Caco-2 (cell line): ENCODE measurements around the gene COL4A6. TPM values are rescaled to one million over a fixed set of nuclear protein-coding genes. Genes with fewer than 3 reads are reported as not detected.

Source experiments
- BruUV-seq: library from RNA; stranded (reverse); fragments of 400-500 nt; replicated peaks from 2 replicates; lab custom pipeline; 2021; lab: Mats Ljungman, UMichigan
- CTCF ChIA-PET: fragments of 300-600 bp; sonication (Branson Sonifier 250); formaldehyde crosslinking; loops from one replicate; lab custom pipeline; 2022; ENCODE audit warnings: antibody characterized with exemption; lab: Charles Lee
- POLR2A ChIA-PET: fragments of 300-600 bp; sonication (Branson Sonifier 250); formaldehyde crosslinking; loops from one replicate; lab custom pipeline; 2022; ENCODE audit warnings: antibody characterized with exemption; lab: Charles Lee
- DNase-seq, 2 experiments: peaks; one replicate each; pipeline versions ENCODE4 v3.0.0 to v3.0.0-alpha.2; 2020 to 2022
- H3K27me3 ChIP-seq: replicated peaks from 2 replicates; pipeline ENCODE4 v1.6.0; 2011; ENCODE audit warnings: low read length; ENCODE audit not compliant: control insufficient read depth, insufficient read depth
- H3K36me3 ChIP-seq: 2 replicates; pipeline ENCODE4 v1.5.1; 2011; ENCODE audit warnings: low read length; ENCODE audit not compliant: control insufficient read depth, insufficient read depth
- H3K4me1 ChIP-seq: fragments of 250-450 bp; sonication (Bioruptor Pico); 2 replicates; pipeline ENCODE4 v1.5.1; 2020; ENCODE audit warnings: mild to moderate bottlenecking
- H3K4me3 ChIP-seq: 2 replicates; pipeline ENCODE4 v1.5.1; 2011; ENCODE audit warnings: low read depth, mild to moderate bottlenecking, control low read depth, low read length
- H3K9me3 ChIP-seq: fragments of 250-450 bp; sonication (Bioruptor Pico); 2 replicates; pipeline ENCODE4 v1.5.1; 2020; ENCODE audit warnings: mild to moderate bottlenecking, moderate library complexity
- H3K27ac Mint-ChIP-seq: one replicate; pipeline ENCODE4 v1.8.0; 2022; ENCODE audit warnings: mixed read lengths; ENCODE audit not compliant: unreplicated experiment
- H3K27me3 Mint-ChIP-seq: one replicate; pipeline ENCODE4 v1.8.0; 2022; ENCODE audit warnings: mixed read lengths; ENCODE audit not compliant: insufficient read depth, unreplicated experiment
- H3K36me3 Mint-ChIP-seq: one replicate; pipeline ENCODE4 v1.8.0; 2022; ENCODE audit warnings: mild to moderate bottlenecking, mixed read lengths; ENCODE audit not compliant: insufficient read depth, unreplicated experiment
- H3K4me1 Mint-ChIP-seq: one replicate; pipeline ENCODE4 v1.8.0; 2022; ENCODE audit warnings: low read depth, mixed read lengths; ENCODE audit not compliant: unreplicated experiment
- H3K4me3 Mint-ChIP-seq: one replicate; pipeline ENCODE4 v1.8.0; 2022; ENCODE audit warnings: mild to moderate bottlenecking, moderate library complexity, mixed read lengths; ENCODE audit not compliant: unreplicated experiment
- H3K9me3 Mint-ChIP-seq: one replicate; pipeline ENCODE4 v1.8.0; 2022; ENCODE audit warnings: mixed read lengths; ENCODE audit not compliant: unreplicated experiment
- intact Hi-C: fragments of 100-400 bp; cut with micrococcal nuclease; formaldehyde crosslinking; loops from one replicate; pipeline ENCODE4 v1.10.0; 2022; ENCODE audit not compliant: unreplicated experiment
- total RNA-seq: library from RNA; stranded (reverse); gene quantifications from 2 replicates; pipeline ENCODE4 v1.2.3, GENCODE V29; 2022
- TF ChIP-seq, protein P1 (sequence below), 2 experiments: fragments of 200-600 bp in 1 of 2; IDR thresholded peaks; 1 replicate in 1 of 2; 2 replicates in 1 of 2; pipeline versions ENCODE4 v1.5.1 to v1.8.0; 2011 to 2022; ENCODE audit warnings: antibody characterized with exemption in 1 of 2, control low read depth in 1 of 2, inconsistent platforms in 1 of 2, low read depth in 1 of 2, low read length in 1 of 2, mild to moderate bottlenecking in 1 of 2, moderate library complexity in 1 of 2; ENCODE audit not compliant: insufficient read depth in 1 of 2, severe bottlenecking in 1 of 2, unreplicated experiment in 1 of 2

Gene COL4A6
- total RNA-seq, 1 experiment from 2014 or later = 16.0 TPM

DNA sequence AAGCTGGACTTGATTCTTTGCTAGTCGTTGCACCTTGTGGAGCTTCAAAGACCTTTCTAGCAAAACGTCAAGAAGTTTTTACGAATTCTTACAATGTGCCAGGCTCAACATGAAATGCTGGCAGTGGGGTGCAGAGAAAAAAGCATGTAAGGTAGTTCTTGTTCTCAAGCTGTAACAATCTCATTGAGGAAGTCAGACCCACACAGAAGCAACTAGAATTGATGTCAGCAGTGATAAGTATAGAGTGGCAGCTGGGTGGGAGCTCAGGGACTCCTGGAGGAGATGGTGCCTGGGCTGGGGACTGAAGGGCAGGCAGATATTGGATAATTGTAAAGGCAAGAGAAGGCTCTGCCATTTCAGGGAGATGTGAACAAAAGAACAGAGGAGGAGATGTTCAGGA, 264.3 kb downstream of the COL4A6 start:
- no peaks in the 10 kb centered on the region for H3K9me3 Mint-ChIP-seq
- no peak for DNase-seq
- intact Hi-C loops = no loop called here
- CTCF ChIA-PET = no interaction called here
- H3K36me3 Mint-ChIP-seq = peaks cover 6% of the 10 kb centered on the region
- Histone ChIP-seq H3K4me1 (no peaks in the 10 kb centered on the region), H3K36me3 (no peaks in the 10 kb centered on the region), H3K4me3 (no peak overlapping the region), H3K27me3 (no peaks in the 10 kb centered on the region), H3K9me3 (no peaks in the 10 kb centered on the region)
- POLR2A ChIA-PET = no interaction called here
- no peak overlapping the region for H3K27ac Mint-ChIP-seq
- H3K4me1 Mint-ChIP-seq = no peaks in the 10 kb centered on the region
- H3K4me3 Mint-ChIP-seq = no peak overlapping the region
- TF ChIP-seq, protein P1, sequence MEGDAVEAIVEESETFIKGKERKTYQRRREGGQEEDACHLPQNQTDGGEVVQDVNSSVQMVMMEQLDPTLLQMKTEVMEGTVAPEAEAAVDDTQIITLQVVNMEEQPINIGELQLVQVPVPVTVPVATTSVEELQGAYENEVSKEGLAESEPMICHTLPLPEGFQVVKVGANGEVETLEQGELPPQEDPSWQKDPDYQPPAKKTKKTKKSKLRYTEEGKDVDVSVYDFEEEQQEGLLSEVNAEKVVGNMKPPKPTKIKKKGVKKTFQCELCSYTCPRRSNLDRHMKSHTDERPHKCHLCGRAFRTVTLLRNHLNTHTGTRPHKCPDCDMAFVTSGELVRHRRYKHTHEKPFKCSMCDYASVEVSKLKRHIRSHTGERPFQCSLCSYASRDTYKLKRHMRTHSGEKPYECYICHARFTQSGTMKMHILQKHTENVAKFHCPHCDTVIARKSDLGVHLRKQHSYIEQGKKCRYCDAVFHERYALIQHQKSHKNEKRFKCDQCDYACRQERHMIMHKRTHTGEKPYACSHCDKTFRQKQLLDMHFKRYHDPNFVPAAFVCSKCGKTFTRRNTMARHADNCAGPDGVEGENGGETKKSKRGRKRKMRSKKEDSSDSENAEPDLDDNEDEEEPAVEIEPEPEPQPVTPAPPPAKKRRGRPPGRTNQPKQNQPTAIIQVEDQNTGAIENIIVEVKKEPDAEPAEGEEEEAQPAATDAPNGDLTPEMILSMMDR (IDR thresholded peaks at IDR 0.05; ENCODE audit: insufficient read depth in 1 of 2, low read depth in 1 of 2, low read length in 1 of 2, severe bottlenecking in 1 of 2, unreplicated experiment in 1 of 2) = no peak
- BruUV-seq = no TSS peak
- H3K27me3 Mint-ChIP-seq = no peaks in the 10 kb centered on the region

- intact Hi-C loops = no loop called here
- Histone ChIP-seq H3K36me3 (no peaks in the 10 kb centered on the region), H3K27me3 (no peaks in the 10 kb centered on the region), H3K4me3 (no peak overlapping the region), H3K9me3 (no peaks in the 10 kb centered on the region), H3K4me1 (no peaks in the 10 kb centered on the region)
- Mint-ChIP-seq H3K4me1 (no peaks in the 10 kb centered on the region), H3K4me3 (no peak overlapping the region), H3K9me3 (no peaks in the 10 kb centered on the region), H3K36me3 (no peaks in the 10 kb centered on the region), H3K27ac (no peak overlapping the region), H3K27me3 (no peaks in the 10 kb centered on the region)
- no TSS peak for BruUV-seq
- POLR2A ChIA-PET = no interaction called here
- DNase-seq = no peak
- CTCF ChIA-PET = no interaction called here
- TF ChIP-seq, protein P1 (IDR thresholded peaks at IDR 0.05; ENCODE audit: insufficient read depth in 1 of 2, low read depth in 1 of 2, low read length in 1 of 2, severe bottlenecking in 1 of 2, unreplicated experiment in 1 of 2) = no peak
These were observed 266.6 kb downstream of the COL4A6 start for GRCh38 chrX:108171671-108172070.

DNA sequence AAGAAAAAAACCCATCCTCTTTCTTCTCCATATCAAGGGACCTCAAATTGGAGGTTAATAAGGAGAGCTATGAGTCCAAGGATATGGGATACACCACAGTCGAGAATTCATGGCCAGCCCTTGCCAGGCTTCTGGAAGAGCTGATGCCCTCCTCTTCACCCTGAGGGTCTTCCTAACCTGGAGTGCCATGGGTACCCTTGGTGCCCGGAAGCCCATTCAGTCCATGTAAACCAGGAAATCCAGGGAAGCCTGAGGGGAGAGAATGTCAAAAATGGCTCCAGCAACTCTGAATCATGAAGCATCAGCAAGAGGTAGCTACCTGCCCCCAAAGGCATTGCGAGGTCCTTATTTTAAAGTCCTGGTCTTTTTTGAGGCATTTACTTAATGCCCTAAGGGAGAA, 268.5 kb downstream of the COL4A6 start:
- no peaks in the 10 kb centered on the region for H3K27me3 Mint-ChIP-seq
- H3K36me3 ChIP-seq = no peaks in the 10 kb centered on the region
- BruUV-seq = no TSS peak
- DNase-seq = no peak
- H3K9me3 Mint-ChIP-seq = no peaks in the 10 kb centered on the region
- POLR2A ChIA-PET = no interaction called here
- H3K4me3 ChIP-seq = no peak overlapping the region
- H3K4me3 Mint-ChIP-seq = no peak overlapping the region
- H3K27ac Mint-ChIP-seq = no peak overlapping the region
- H3K36me3 Mint-ChIP-seq = no peaks in the 10 kb centered on the region
- no peaks in the 10 kb centered on the region for H3K4me1 Mint-ChIP-seq
- CTCF ChIA-PET = no interaction called here
- no peaks in the 10 kb centered on the region for H3K27me3 ChIP-seq
- no peaks in the 10 kb centered on the region for H3K4me1 ChIP-seq
- H3K9me3 ChIP-seq = no peaks in the 10 kb centered on the region
- intact Hi-C loops = no loop called here
- TF ChIP-seq, protein P1 (IDR thresholded peaks at IDR 0.05; ENCODE audit: insufficient read depth in 1 of 2, low read depth in 1 of 2, low read length in 1 of 2, severe bottlenecking in 1 of 2, unreplicated experiment in 1 of 2) = no peak
